ENCODE results near the gene ATP10A.

The ATP10A gene

GRCh38 chr15:25838191-25838870 lies 24.8 kb downstream of the ATP10A start:
- no peak overlapping the region for H3K4me3 ChIP-seq (ENCODE audit: low read depth, low read length)
- TF ChIP-seq CTCF (IDR thresholded peaks at IDR 0.05; ENCODE audit: low read depth, low read length), result no peak

- H3K4me3 ChIP-seq (ENCODE audit: low read depth, low read length), result no peak overlapping the region
- no peak for TF ChIP-seq CTCF (IDR thresholded peaks at IDR 0.05; ENCODE audit: low read depth, low read length)
These were observed 31.0 kb downstream of the ATP10A start for GRCh38 chr15:25832158-25832557.

- H3K4me3 ChIP-seq (ENCODE audit: low read depth, low read length), result peak overlapping the region; percentile 54
- no peak for TF ChIP-seq CTCF (IDR thresholded peaks at IDR 0.05; ENCODE audit: low read depth, low read length)
These were observed 32.2 kb downstream of the ATP10A start for GRCh38 chr15:25830844-25831451.

- TF ChIP-seq CTCF (IDR thresholded peaks at IDR 0.05; ENCODE audit: low read depth, low read length), result no peak
- H3K4me3 ChIP-seq (ENCODE audit: low read depth, low read length), result no peak overlapping the region
These were observed 34.1 kb downstream of the ATP10A start for GRCh38 chr15:25829073-25829472.

- no peak overlapping the region for H3K4me3 ChIP-seq (ENCODE audit: low read depth, low read length)
- no peak for TF ChIP-seq CTCF (IDR thresholded peaks at IDR 0.05; ENCODE audit: low read depth, low read length)
These were observed 37.9 kb downstream of the ATP10A start for GRCh38 chr15:25825207-25825606.

GRCh38 chr15:25824618-25825017 lies 38.5 kb downstream of the ATP10A start:
- TF ChIP-seq CTCF (IDR thresholded peaks at IDR 0.05; ENCODE audit: low read depth, low read length), result no peak
- no peak overlapping the region for H3K4me3 ChIP-seq (ENCODE audit: low read depth, low read length)

- TF ChIP-seq CTCF (IDR thresholded peaks at IDR 0.05; ENCODE audit: low read depth, low read length), result no peak
- no peak overlapping the region for H3K4me3 ChIP-seq (ENCODE audit: low read depth, low read length)
These were observed 50.3 kb downstream of the ATP10A start for GRCh38 chr15:25812845-25813244.
